Tibial nerve (tissue), 4 donors: Measurements from ENCODE around the gene UMPS. TPM values are rescaled to one million over a fixed set of nuclear protein-coding genes. Genes with fewer than 3 reads are reported as not detected.

Source experiments
- DNase-seq, 2 donors: peaks; one replicate each; pipeline ENCODE4 v3.0.0-alpha.2; 2019; ENCODE audit warnings: low spot score in 2 of 2
- H3K27ac ChIP-seq, 4 donors: fragments of 200-600 bp; sonication (generic) in 3 of 4; one replicate each; pipeline ENCODE4 v1.5.1; 2017 to 2019; ENCODE audit warnings: mild to moderate bottlenecking in 1 of 4
- H3K27me3 ChIP-seq, 2 donors: fragments of 200-600 bp; sonication (generic) in 1 of 2; one replicate each; pipeline versions ENCODE4 v1.5.1 to v1.6.0; 2017 to 2019
- H3K36me3 ChIP-seq, 3 donors: fragments of 200-600 bp; sonication (generic); one replicate each; pipeline ENCODE4 v1.5.1; 2018 to 2019
- H3K4me1 ChIP-seq, 4 donors: fragments of 200-600 bp; sonication (generic) in 3 of 4; one replicate each; pipeline ENCODE4 v1.5.1; 2017 to 2019
- H3K4me3 ChIP-seq, 4 donors: fragments of 200-600 bp; sonication (generic) in 3 of 4; one replicate each; pipeline ENCODE4 v1.5.1; 2017 to 2019; ENCODE audit warnings: mild to moderate bottlenecking in 1 of 4, moderate library complexity in 1 of 4
- H3K9me3 ChIP-seq, 4 donors: fragments of 200-600 bp; sonication (generic) in 3 of 4; one replicate each; pipeline ENCODE4 v1.5.1; 2017 to 2019
- CTCF ChIP-seq, 5 experiments: fragments of 200-600 bp in 3 of 5; fragments of 450-650 bp in 2 of 5; sonication (generic) in 3 of 5; IDR thresholded peaks; one replicate each; pipeline ENCODE4 v1.5.1; 2016 to 2019; ENCODE audit warnings: antibody characterized with exemption in 5 of 5, mild to moderate bottlenecking in 3 of 5, moderate library complexity in 2 of 5
- EP300 ChIP-seq, 2 donors: sonication (generic); formaldehyde crosslinking; IDR thresholded peaks; one replicate each; pipeline ENCODE4 v1.6.1; 2017; ENCODE audit warnings: antibody characterized with exemption in 2 of 2, mild to moderate bottlenecking in 1 of 2
- POLR2A ChIP-seq, 2 donors: fragments of 450-650 bp; IDR thresholded peaks; one replicate each; pipeline ENCODE4 v1.6.1; 2017; ENCODE audit warnings: antibody characterized with exemption in 2 of 2, mild to moderate bottlenecking in 2 of 2, moderate library complexity in 2 of 2
- whole genome bisulfite sequencing, 2 donors: methylation state at CpG; one replicate each; pipeline ENCODE4 v1.1.5; 2018; 5-methylcytosine and 5-hydroxymethylcytosine counted together
- total RNA-seq, 4 donors: library from RNA; depleted of rRNA; stranded (reverse); fragments of >200 nt; gene quantifications; one replicate each; pipeline ENCODE4 v1.1.0, GENCODE V29; 2016

UMPS gene
- total RNA-seq, 4 donors from 2014 or later, result 11.0 to 34.5 (median 16.2) TPM

GRCh38 chr3:124760601-124761000 is 30.3 kb downstream of the UMPS start:
- peak overlapping the region in 1 of 4 donors; percentile 75 for H3K27ac ChIP-seq
- no peaks in the 10 kb centered on the region for H3K9me3 ChIP-seq
- no peak overlapping the region for H3K4me3 ChIP-seq
- no peak for DNase-seq
- TF ChIP-seq POLR2A (IDR thresholded peaks at IDR 0.05), result no peak
- TF ChIP-seq EP300 (IDR thresholded peaks at IDR 0.05), result no peak
- TF ChIP-seq CTCF (IDR thresholded peaks at IDR 0.05), result no peak
- no peaks in the 10 kb centered on the region for H3K27me3 ChIP-seq
- 47 to 48% methylated on average over 2 of the region's 2 CpGs for WGBS, 2 donors
- H3K36me3 ChIP-seq, result peaks cover 0 to 29% (median 0%) of the 10 kb centered on the region in 3 donors
- peaks cover 0 to 24% (median 0%) of the 10 kb centered on the region in 4 donors for H3K4me1 ChIP-seq

- WGBS, 2 donors, result 7 to 8% methylated on average over 14 to 15 of the region's 15 CpGs
- no peaks in the 10 kb centered on the region for H3K27me3 ChIP-seq
- no peak overlapping the region for H3K4me3 ChIP-seq
- peaks cover 0 to 36% (median 0%) of the 10 kb centered on the region in 3 donors for H3K36me3 ChIP-seq
- DNase-seq, result peak; percentile 90 to 98
- peaks cover 0 to 24% (median 0%) of the 10 kb centered on the region in 4 donors for H3K4me1 ChIP-seq
- H3K27ac ChIP-seq, result peak overlapping the region in 3 of 4 donors; percentile 15 to 75 (median 30)
- H3K9me3 ChIP-seq, result no peaks in the 10 kb centered on the region
- TF ChIP-seq EP300 (IDR thresholded peaks at IDR 0.05) (peak; percentile 79 to 80), CTCF (IDR thresholded peaks at IDR 0.05) (peak; percentile 90 to 97 (median 94)), POLR2A (IDR thresholded peaks at IDR 0.05) (no peak)
Observed at GRCh38 chr3:124761250-124761796, 31.1 kb downstream of the UMPS start.

DNA sequence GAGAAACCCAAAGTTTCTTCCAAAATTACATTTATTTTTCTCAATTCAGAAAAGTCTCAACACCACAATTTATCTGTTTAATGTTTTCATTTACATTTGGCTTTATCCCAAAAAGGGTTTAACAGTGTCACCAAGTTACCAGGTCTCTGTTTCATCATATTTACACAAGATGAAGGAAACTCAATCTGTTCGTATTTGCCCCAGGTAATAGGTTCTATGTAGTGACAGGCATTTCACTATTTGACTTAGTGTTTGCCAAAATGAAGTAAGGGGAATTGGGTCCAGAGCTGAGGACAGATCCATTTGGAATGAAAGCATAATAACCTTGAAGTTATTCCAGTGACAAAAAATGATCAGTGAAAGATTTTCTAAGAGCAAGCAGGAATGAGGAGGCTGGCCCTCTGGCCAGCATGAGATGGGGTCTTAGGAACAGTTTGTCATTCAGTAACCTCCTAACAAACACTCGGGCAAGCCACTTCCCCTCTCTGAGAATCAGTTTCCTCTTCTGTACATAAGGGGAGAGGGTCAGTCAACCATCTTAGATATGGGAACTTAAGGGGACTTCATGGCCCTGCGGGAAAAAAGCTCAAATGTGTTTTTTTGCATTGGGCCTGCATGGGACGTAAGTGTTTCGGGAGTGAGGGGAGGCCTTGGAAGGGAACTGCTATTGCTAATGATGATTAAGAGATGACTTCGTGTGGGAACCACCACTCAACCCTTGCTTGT is 31.8 kb downstream of the UMPS start:
- peaks cover 0 to 44% (median 0%) of the 10 kb centered on the region in 3 donors for H3K36me3 ChIP-seq
- H3K27ac ChIP-seq, result peak overlapping the region in 3 of 4 donors; percentile 47 to 75 (median 64)
- TF ChIP-seq POLR2A (IDR thresholded peaks at IDR 0.05), result no peak
- TF ChIP-seq EP300 (IDR thresholded peaks at IDR 0.05), result no peak
- no peak for TF ChIP-seq CTCF (IDR thresholded peaks at IDR 0.05)
- H3K4me1 ChIP-seq, result peaks cover 0 to 24% (median 0%) of the 10 kb centered on the region in 4 donors
- DNase-seq, result no peak
- no peaks in the 10 kb centered on the region for H3K9me3 ChIP-seq
- WGBS, 2 donors, result 78 to 80% methylated on average over 6 of the region's 6 CpGs
- H3K4me3 ChIP-seq, result no peak overlapping the region
- no peaks in the 10 kb centered on the region for H3K27me3 ChIP-seq

GRCh38 chr3:124762661-124763011 is 32.4 kb downstream of the UMPS start:
- Histone ChIP-seq H3K27me3 (no peaks in the 10 kb centered on the region), H3K27ac (peak overlapping the region in 2 of 4 donors; percentile 64 to 75), H3K4me1 (peaks cover 0 to 24% (median 0%) of the 10 kb centered on the region in 4 donors), H3K9me3 (no peaks in the 10 kb centered on the region), H3K36me3 (peaks cover 0 to 49% (median 0%) of the 10 kb centered on the region in 3 donors), H3K4me3 (no peak overlapping the region)
- TF ChIP-seq POLR2A (IDR thresholded peaks at IDR 0.05), result no peak
- TF ChIP-seq CTCF (IDR thresholded peaks at IDR 0.05), result no peak
- TF ChIP-seq EP300 (IDR thresholded peaks at IDR 0.05), result no peak
- 87% methylated on average over 4 of the region's 4 CpGs for WGBS, 2 donors
- no peak for DNase-seq

DNA sequence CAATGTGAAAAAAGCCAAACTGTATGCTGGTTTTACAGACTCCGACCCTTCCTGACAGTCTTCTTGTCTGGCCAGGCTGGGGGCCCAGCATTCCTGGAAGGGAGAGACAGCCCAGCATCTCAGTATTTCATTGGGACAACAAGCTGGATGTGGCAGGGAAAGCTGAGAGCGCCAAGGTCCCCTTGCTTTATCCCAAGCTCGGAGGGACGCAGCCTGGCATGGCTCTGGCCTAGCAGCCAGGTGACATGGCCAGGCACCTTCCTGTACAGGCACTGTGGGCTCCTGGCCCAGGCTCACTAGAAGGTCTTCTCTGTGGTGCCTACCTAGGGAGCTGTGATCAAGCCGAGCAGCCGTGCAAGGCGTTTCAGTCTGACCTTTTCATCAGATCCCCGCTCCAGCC is 33.0 kb downstream of the UMPS start:
- WGBS, 2 donors, result 86 to 94% methylated on average over 7 to 8 of the region's 8 CpGs
- Histone ChIP-seq H3K27ac (peak overlapping the region in 1 of 4 donors; percentile 75), H3K36me3 (peaks cover 0 to 55% (median 0%) of the 10 kb centered on the region in 3 donors), H3K27me3 (no peaks in the 10 kb centered on the region), H3K9me3 (no peaks in the 10 kb centered on the region), H3K4me1 (peaks cover 0 to 24% (median 0%) of the 10 kb centered on the region in 4 donors), H3K4me3 (no peak overlapping the region)
- TF ChIP-seq EP300 (IDR thresholded peaks at IDR 0.05) (no peak), POLR2A (IDR thresholded peaks at IDR 0.05) (no peak), CTCF (IDR thresholded peaks at IDR 0.05) (no peak)
- DNase-seq, result no peak
